Activated naive CD4-positive, alpha-beta T cell treated with anti-CD3 and anti-CD28 coated beads, Interleukin-2, amount 50 U/mL, for 72 hours (primary cell): ENCODE measurements around the gene DPYD. TPM values are rescaled to one million over a fixed set of nuclear protein-coding genes. Genes with fewer than 3 reads are reported as not detected.

Experiments used
- ATAC-seq, 2 donors: fragments of 150-1000 bp; cut with Tn5 transposase; 2 replicates each; pipeline ENCODE4 v1.10.0; 2021; ENCODE audit warnings: mild to moderate bottlenecking in 2 of 2, moderate library complexity in 2 of 2
- DNase-seq, 2 donors: peaks; one replicate each; pipeline ENCODE4 v3.0.0; 2021 to 2022; ENCODE audit warnings: low spot score in 2 of 2
- H3K27ac Mint-ChIP-seq, 2 donors: one replicate each; pipeline ENCODE4 v1.8.0; 2022; ENCODE audit warnings: mild to moderate bottlenecking in 2 of 2, mixed read lengths in 2 of 2
- H3K36me3 Mint-ChIP-seq, 2 donors: one replicate each; pipeline ENCODE4 v1.8.0; 2022; ENCODE audit warnings: mixed read lengths in 2 of 2
- H3K9me3 Mint-ChIP-seq, 2 donors: one replicate each; pipeline ENCODE4 v1.8.0; 2022; ENCODE audit warnings: mixed read lengths in 2 of 2
- total RNA-seq, 2 donors: library from RNA; stranded (reverse); gene quantifications; one replicate each; pipeline ENCODE4 v1.2.3, GENCODE V29; 2022

The DPYD gene
- total RNA-seq, 2 donors from 2014 or later, result 10.7 to 11.7 TPM

DNA sequence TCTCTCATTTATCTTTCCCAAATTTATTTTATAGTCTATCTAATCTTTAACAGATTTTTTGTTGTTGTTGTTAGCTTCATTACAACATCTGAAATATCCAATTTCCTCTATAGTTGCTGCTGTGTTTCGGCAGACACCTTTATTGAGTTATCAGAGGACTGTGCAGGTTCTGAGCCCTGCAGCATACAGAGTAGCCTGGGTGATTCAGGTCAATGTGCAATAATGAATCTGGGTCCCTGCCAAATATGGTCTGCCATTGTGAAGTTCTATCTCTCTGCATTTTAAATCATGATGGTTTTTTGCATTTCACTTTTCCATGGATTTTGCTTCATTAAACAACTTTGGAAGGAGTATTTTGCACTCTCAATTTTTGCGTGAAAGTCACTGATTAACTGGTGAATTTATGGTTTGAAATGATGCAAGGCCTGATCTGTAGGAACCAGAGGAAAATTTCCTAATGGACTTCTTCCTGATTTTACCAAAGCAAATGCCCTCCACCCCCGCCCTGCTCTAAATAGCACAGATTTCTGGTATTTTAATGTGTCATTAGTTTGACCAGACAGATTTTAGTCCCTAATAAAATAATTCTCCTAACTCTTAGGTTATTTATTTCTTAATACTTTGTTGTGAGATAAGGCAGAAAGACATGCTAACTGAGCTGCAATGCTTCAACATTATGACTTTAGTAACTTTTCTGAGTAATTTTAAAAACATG is 797.0 kb downstream of the DPYD start:
- H3K27ac Mint-ChIP-seq, result no peak overlapping the region
- no peaks in the 10 kb centered on the region for H3K9me3 Mint-ChIP-seq
- ATAC-seq (no peak), DNase-seq (no peak)
- no peaks in the 10 kb centered on the region for H3K36me3 Mint-ChIP-seq

DNA sequence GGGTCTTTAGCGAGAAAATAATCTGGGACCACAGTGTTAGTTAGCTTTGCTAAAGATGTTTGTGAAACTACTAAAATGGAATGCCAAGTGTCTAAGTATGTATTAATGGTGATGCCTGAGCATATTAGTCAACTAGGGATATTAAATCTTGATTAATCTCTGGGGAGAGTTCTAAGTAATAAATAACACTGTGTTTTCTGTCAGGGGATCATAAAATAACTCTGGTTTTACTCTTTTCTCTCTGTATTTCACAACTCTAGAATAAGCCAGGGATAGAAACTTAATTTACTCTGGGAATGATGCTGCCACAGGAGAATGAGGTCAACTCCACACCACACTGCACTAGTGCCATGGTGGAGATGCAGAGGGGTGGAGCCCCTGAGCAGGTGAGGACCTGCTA is 800.0 kb downstream of the DPYD start:
- ATAC-seq, result no peak
- Mint-ChIP-seq H3K9me3 (no peaks in the 10 kb centered on the region), H3K27ac (no peak overlapping the region), H3K36me3 (no peaks in the 10 kb centered on the region)
- DNase-seq, result no peak

DNA sequence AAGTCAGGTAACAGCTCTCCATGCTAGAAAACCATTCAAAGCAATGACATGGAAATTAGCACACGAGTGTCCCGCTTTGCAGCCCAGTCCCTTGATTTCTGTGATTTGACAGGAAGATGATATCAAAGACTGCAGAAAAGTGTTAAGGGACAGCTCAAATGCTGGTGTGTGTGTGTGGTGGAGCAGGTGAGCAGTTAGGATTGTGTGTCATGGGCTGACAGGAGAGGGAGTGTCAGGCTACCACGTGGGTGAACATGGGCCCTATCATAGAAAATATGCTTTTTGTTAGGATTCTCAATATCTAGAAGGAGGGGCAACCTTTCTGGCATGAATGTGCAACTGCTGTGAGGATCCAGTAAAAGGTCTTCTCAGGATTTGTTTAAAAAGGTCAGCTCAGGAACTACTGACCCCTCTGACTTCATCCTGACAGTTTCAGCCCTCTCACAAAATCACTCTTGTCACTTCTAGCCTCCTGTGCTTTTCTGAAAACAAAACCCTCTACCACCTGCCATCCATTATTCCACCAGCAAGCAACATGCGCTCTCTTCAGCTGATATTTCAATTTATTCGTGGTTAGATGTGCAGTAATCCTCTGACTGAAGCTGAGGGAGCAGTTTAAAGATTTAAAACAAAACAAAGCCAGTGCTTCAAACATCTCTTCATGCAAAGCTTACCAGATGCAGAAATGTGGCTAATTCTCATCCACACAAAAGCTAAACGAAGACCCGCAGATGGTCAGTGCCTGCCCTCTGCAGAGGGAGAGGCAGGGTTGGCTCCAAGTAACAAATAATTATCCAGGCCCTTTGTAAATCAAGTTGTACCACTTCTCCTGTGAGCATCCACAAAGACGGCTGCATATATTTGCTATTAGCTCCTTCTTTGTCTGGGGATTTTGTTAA is 801.3 kb downstream of the DPYD start:
- no peaks in the 10 kb centered on the region for H3K9me3 Mint-ChIP-seq
- no peak overlapping the region for H3K27ac Mint-ChIP-seq
- DNase-seq (no peak), ATAC-seq (no peak)
- H3K36me3 Mint-ChIP-seq, result no peaks in the 10 kb centered on the region

DNA sequence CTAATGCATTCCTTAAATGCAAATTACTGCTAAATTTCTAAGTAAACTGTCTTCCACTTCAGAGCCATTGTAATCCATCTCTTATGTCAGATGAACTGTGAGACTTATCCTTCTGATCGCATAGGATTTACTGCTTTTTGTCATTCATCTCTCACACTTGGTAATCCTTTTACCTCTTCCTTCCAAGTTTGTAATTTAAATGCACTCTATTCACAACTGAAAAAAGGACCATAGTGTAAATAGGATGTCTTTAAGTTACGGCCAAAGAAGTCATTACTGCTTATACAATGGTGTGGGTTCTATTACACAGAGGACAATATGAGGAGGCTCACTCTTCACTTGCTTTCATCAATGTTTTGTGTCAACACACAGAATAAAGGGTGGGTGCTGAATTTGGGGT is 806.0 kb downstream of the DPYD start:
- Mint-ChIP-seq H3K9me3 (no peaks in the 10 kb centered on the region), H3K36me3 (no peaks in the 10 kb centered on the region), H3K27ac (no peak overlapping the region)
- ATAC-seq (no peak), DNase-seq (no peak)

DNA sequence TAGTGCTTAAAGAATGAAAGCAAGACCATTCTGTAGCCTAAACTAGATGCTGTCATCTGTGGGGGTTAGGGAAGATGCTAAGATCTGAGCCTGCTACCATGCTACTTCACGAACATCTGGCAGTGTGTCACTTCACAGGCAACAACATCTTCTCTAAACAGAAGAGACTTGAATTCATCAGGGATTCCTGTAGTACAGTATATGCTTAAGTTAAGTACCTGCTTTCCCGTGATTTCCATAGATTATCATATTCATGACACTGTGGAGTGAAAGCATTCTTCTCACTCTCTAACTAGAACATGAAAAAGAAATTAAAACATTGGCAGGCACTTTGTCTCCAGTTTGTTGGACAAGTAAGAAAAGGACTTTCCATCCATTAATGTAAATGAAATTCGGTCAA is 808.4 kb downstream of the DPYD start:
- ATAC-seq, result no peak
- DNase-seq, result no peak
- no peaks in the 10 kb centered on the region for H3K9me3 Mint-ChIP-seq
- H3K27ac Mint-ChIP-seq, result no peak overlapping the region
- no peaks in the 10 kb centered on the region for H3K36me3 Mint-ChIP-seq

DNA sequence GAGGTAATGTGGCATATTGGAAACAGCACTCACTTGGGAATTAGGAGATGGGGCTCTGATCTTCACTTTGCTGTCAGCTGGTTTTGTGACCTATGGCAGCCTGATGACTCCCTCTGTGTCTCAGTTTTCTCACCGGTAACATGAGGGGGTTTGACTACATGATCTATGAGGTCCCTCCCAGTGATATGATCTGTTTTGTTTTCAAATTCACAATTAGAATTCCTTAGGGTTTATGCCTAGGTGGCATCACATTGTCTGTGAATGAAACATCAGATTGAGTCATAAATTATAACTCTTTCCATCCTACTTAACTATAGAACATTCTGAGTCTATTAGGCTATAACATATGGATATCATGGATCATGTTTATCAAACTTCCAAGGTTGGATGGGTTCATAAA is 812.7 kb downstream of the DPYD start:
- Mint-ChIP-seq H3K36me3 (peaks cover 0 to 8% of the 10 kb centered on the region in 2 donors), H3K27ac (no peak overlapping the region), H3K9me3 (peaks cover 6 to 8% of the 10 kb centered on the region in 2 donors)
- DNase-seq (no peak), ATAC-seq (no peak)

DNA sequence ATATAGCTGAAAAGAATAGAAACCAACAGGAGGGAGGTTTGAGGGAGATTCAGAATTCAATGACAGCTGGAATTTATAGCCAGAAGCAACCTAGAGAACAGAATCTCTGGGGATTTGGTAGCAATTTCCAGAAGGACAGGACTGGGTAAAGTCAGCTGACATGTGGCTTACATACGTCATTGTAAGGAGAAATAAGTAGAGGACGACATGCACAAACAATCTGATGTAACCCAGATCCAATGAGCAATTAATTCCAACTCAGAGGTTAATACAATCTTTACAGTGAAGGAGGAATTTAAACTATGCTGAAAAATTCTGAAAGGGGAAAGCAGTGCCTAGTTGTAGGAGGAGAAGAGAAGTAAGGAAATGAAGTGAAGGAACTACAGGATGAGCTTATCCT is 815.3 kb downstream of the DPYD start:
- Mint-ChIP-seq H3K27ac (no peak overlapping the region), H3K9me3 (peaks cover 6 to 8% of the 10 kb centered on the region in 2 donors), H3K36me3 (peaks cover 0 to 8% of the 10 kb centered on the region in 2 donors)
- ATAC-seq (no peak), DNase-seq (no peak)

DNA sequence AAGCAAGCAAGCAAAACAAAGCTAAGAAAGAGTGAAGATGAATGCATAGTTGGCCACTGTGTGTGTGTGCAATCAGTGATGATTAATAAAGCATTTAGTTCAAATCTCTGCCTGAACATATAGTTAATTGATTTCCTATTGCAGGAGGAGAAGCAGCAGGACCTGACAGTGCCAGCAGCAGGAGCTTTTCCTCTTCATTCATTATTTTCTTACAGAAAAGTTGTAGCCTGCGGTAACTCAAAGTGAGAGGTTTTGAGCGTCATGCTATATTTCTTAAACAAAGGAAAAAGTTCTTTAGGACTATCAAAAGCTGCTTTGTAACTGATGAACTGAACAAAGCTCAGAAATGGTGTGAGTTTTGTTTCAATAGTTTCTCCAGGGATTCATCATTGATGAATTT is 819.3 kb downstream of the DPYD start:
- H3K9me3 Mint-ChIP-seq, result peaks cover 6 to 8% of the 10 kb centered on the region in 2 donors
- no peak overlapping the region for H3K27ac Mint-ChIP-seq
- H3K36me3 Mint-ChIP-seq, result peaks cover 0 to 18% of the 10 kb centered on the region in 2 donors
- DNase-seq (no peak), ATAC-seq (no peak)

DNA sequence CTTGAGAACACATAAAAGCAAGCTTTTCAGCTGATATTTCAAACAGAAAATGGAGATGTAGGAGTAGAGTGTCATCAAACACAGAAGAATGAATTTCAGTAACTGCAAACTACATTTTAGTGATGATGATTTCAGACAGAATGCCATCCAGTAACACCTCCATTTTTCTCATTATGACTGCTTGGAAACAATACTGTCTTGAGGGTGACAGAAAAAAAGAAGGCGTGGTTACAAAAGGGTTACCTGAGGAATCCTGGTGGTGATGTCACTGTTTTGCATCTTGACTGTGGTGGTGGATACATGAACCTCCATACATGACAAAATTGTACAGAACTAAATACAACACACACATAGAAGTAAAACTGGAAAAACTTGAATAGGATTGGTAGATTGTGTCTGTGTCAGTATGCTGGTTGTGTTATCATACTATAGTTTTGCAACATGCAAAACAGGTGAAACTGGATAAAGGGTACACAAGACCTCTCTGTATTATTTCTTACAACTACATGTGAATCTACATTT is 823.4 kb downstream of the DPYD start:
- ATAC-seq (peak in 1 of 2 donors; percentile 55), DNase-seq (no peak)
- Mint-ChIP-seq H3K9me3 (no peaks in the 10 kb centered on the region), H3K27ac (no peak overlapping the region), H3K36me3 (peaks cover 0 to 12% of the 10 kb centered on the region in 2 donors)

DNA sequence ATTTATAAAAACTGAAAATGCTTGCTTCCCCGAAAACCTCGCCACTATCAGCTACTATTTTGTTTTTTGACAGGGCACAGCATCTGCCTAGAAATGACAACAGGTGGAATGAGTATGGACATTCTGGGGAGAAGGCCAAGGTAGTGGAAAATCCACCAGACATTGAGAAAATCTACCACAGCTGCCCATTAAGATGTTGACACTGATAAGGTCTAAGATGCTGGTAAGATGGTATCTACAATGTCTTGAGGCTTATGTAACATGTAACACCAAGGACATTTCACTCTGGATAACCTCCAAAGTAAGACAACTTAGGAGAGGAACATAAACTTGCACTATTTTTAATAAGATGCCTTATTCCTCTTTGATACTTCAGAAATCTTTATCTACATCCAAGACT is 825.1 kb downstream of the DPYD start:
- ATAC-seq (no peak), DNase-seq (no peak)
- Mint-ChIP-seq H3K36me3 (peaks cover 0 to 17% of the 10 kb centered on the region in 2 donors), H3K27ac (no peak overlapping the region), H3K9me3 (no peaks in the 10 kb centered on the region)

DNA sequence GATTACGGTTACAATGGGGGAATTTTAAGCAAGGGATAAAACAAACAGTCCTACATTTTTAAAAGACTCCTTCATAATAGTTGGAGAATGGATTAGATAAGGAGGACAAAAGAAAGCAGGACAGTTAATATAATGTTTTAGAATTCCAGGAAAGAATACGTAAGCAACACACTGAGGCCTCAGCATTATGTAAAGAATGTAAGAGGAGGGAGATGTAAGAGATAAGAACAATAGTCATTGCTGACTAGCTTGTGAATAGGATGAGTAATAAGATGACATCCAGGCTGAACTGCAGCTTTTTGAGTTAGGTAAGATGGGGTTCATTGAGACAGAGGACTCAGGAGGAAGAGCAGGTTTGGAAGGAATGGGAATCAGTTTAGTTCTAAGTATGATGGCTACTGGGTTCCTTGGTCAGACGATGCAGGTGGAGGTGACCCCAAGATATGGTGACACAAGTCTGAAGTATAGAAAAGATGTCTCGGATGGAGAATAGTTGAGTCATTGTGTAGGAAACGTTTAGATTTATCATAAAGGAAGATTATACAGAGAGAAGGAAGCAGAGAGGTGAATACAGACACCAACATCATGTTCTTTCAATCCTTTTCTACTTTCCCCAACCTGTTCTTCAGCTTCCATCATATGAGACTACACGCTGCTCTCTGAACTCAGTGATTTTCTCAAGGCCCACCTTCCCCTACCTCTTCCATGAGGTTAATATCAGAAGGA is 826.4 kb downstream of the DPYD start:
- no peaks in the 10 kb centered on the region for H3K9me3 Mint-ChIP-seq
- peaks cover 0 to 19% of the 10 kb centered on the region in 2 donors for H3K36me3 Mint-ChIP-seq
- H3K27ac Mint-ChIP-seq, result no peak overlapping the region
- DNase-seq (no peak), ATAC-seq (no peak)

DNA sequence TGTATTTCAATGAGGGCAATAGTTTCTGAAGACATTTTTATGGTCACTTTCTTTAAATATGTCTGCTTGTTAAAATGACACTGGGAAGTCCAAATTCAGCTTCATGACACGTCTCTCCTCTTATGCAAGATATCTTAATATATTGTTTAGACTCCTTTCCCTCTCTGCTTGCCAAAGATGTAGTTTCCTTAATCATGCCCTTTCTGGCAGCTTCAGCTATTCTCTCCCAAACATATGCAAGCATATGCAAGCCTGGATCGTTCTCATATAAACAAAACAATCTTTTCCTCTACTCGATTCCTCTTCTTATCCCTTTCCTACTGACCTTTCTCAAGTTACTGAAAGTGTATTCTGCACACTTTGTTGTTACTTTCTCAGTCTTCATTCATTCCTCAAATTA is 827.1 kb downstream of the DPYD start:
- Mint-ChIP-seq H3K9me3 (no peaks in the 10 kb centered on the region), H3K27ac (no peak overlapping the region), H3K36me3 (peaks cover 0 to 19% of the 10 kb centered on the region in 2 donors)
- ATAC-seq (no peak), DNase-seq (no peak)

DNA sequence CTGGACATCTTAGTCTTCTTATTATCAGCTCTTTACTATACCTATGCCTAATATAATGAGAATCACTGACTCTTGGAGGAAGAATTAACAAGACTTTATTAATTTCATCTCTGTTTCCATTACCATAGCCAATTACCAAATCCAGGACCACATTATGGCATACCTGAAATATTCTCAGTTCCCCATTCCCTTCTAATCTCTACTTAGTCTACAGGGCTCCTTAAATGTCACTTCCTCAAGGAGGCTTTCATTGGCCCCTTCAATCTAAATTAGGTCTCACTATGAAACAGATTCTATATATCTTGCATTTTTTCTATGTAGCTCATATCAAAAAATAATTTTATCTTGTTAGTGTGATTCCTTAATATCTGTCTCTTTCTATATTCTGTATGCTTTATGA is 828.0 kb downstream of the DPYD start:
- peaks cover 0 to 19% of the 10 kb centered on the region in 2 donors for H3K36me3 Mint-ChIP-seq
- H3K9me3 Mint-ChIP-seq, result no peaks in the 10 kb centered on the region
- ATAC-seq (no peak), DNase-seq (no peak)
- H3K27ac Mint-ChIP-seq, result no peak overlapping the region

DNA sequence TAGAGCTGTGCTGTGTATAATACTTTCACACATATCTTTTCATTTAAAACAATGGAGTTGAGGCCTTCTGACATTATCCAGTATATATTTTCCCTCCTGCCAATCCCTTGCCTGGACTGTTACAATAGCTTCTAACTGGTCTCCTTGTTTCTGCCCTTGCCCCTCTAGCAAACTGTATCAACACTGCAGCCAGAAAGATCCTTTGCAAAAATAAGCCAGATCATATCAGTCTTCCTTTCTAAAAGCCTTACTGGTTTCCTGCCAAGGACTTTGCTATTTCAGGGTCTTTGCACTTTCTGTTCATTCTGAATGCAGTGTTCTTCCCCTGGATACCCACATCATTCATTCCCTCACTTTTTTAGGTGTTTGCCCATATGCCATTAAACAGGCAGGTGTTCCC is 829.2 kb downstream of the DPYD start:
- DNase-seq, result no peak
- Mint-ChIP-seq H3K9me3 (no peaks in the 10 kb centered on the region), H3K36me3 (peaks cover 0 to 10% of the 10 kb centered on the region in 2 donors), H3K27ac (no peak overlapping the region)
- no peak for ATAC-seq

DNA sequence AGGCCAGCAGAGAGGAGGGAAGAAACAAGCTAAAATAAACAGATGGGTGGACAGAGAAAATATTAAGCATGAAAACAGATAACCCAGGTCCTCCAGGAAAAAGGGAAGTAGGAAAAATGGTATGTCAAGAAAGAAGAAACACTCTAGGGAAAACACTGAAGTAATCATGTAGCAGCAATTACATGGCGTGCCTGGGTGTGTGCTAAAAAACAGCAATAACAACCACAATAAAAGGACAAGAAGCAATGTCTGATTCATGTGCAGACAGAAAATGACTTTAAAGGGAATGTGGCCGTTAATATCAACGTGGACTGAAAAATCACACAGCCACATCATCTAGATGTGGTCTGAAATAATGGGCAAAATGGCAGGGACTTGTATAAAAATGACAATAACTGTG is 829.6 kb downstream of the DPYD start:
- H3K9me3 Mint-ChIP-seq, result no peaks in the 10 kb centered on the region
- no peak for ATAC-seq
- peaks cover 0 to 7% of the 10 kb centered on the region in 2 donors for H3K36me3 Mint-ChIP-seq
- H3K27ac Mint-ChIP-seq, result peak overlapping the region in 1 of 2 donors; percentile 13
- no peak for DNase-seq

DNA sequence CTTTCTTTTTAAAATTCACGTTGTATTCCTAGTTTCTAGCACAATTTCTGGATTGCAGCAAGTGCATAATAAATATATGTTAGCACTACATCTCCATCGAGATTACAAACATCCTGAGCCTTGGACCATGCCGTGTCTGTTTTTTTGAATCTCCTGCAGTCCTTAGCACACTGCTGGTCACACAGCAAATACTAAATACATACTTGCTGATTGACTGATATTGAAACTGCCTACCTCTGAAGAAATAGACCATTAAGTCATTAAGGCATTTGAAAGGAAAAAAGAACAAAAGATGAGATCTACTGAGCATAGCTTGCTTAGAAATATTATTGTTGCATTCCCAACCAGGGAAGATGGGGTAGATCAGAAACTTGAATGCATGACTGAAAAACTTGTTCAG is 830.1 kb downstream of the DPYD start:
- DNase-seq (no peak), ATAC-seq (no peak)
- H3K36me3 Mint-ChIP-seq, result peaks cover 0 to 7% of the 10 kb centered on the region in 2 donors
- no peak overlapping the region for H3K27ac Mint-ChIP-seq
- no peaks in the 10 kb centered on the region for H3K9me3 Mint-ChIP-seq

DNA sequence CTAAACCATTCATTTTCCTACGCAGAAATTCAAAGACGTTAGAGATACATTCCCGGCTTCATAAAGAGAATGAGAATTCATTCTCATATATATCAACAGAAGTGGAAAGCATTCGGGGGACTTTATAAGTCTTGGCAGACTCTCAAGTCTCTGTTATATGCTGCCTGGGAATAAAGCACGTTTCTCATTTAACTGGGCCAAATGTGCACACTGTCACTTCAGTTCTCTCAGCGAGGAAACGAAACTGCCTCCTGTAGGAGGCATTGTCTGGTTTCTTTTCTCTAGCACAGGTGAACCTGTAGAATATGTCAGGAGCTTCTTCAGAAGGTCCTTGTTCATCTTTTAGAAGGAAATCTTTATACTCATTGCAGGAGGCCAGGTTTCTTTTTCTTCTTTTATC is 831.7 kb downstream of the DPYD start:
- DNase-seq (no peak), ATAC-seq (no peak)
- Mint-ChIP-seq H3K27ac (no peak overlapping the region), H3K9me3 (no peaks in the 10 kb centered on the region), H3K36me3 (peaks cover 0 to 7% of the 10 kb centered on the region in 2 donors)
